SIG-M5 treated with dmso at 0.1 percent for 504 hours (cell line): ENCODE data around the gene RPIA.

Source experiments
- DNase-seq: peaks from one replicate; lab custom pipeline; 2025; ENCODE audit not compliant: unreplicated experiment; lab: John Stamatoyannopoulos, UW

RPIA gene

GRCh38 chr2:88683160-88684021, 8.1 kb upstream of the RPIA start:
- DNase-seq: no peak

DNA sequence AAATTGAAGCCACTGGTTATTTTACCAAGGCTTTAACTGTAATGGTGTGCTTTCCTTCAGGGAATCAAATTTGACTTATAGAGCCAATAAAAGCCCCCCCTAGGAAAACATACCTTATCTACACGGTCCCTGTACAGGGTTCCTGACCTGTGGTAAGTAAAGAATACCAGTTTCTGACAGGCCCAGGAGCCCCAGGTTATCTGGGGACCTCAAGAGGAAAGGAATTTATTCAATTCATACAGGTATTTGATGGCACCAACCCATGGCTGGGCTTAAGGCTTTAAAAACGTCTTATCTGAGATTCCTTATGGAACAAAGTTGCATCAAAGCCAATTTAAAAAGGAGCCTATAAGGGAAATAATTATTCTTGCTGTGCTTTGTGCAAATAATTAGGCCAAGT, 7.0 kb upstream of the RPIA start:
- DNase-seq: no peak

DNA sequence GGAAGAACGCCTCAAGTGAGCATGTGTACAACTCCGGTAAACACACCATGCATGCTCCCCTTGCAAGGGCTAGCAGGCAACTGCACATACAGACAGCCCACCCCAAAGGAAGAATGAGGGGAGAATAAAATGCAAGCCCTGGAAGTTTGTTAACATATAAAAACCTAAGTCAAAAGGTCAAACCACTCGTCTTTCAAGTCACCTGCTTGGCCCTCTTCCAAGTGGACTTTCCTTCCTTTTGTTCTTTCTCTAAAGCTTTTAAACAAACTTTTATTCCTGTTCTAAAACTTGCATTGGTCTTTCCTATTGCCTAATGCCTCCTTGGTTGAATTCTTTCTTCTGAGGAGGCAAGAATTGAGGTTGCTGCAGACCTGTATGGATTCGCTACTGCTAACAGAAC, 5.2 kb upstream of the RPIA start:
- no peak for DNase-seq

DNA sequence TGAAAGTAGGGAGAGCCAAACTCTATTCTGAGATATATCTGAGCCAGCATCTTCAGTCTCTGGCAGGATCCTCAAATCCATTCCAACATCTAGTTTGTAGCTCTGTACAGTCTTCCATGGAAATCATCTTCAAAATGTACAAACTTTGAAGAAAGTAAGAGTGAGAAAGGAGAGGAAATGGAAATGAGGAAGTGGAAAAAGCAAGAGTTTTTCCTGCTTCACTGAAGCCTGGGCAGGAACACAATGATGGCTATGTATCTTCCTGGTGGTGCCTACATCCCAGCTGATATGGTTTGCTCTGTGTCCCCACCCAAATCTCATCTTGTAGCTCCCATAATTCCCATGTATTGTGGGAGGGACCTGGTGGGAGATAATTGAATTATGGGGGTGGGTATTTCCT, 4.1 kb upstream of the RPIA start:
- no peak for DNase-seq

GRCh38 chr2:88690591-88691338, 708 bp upstream of the RPIA start:
- peak; percentile 39 for DNase-seq

GRCh38 chr2:88692187-88692586, 714 bp downstream of the RPIA start:
- DNase-seq: peak; percentile 56

- DNase-seq: peak; percentile 20
Observed at GRCh38 chr2:88693911-88694414, 2.5 kb downstream of the RPIA start.

DNA sequence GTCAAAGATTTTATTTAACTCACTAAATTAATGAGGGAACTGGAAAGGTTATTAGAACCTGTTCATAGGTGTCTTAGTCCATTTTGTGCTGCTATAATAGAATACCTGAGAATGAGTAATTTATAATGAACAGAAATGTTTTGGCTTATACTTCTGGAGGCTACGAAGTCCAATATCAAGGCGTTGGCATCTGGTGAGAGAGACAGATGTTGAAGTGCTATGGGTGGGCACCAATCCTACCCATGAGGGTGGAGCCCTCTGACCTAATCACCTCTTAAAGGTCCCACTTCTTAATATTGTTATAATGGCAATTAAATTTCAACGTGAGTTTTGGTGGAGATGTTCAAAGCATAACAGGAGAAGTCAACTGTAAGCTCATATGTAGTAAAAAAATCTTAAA, 5.1 kb downstream of the RPIA start:
- no peak for DNase-seq

DNA sequence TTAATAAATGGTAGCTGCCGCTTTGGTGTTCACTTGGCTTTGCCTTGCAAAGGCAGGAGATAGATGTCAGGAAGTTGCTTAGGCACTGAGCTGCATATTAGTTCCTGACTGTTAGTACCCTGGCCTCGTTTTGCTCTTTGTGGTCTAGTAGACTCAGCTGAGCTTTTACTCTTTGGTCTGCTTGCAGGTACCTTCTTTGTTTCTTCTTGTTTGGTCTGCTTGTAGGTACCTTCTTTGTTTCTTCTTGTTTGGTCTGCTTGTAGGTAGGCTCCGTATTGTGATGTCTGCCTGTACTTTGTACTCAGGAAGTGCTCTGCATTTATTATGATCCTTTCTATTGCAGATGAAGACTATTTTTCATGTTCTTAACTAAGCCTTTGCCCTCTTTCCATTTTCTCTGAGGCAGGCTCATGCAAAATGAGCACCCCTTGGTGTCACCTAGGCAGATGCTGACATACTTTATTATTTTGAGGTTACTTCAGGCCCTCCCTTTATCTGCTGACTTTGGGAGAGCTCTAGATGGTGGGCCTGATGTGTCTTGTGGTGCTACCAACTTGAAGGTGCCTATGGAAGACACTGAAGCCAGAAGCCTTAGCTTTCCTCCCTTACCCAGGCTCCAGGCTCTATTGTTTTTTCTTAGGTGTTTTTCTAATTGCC, 6.0 kb downstream of the RPIA start:
- DNase-seq: no peak

DNA sequence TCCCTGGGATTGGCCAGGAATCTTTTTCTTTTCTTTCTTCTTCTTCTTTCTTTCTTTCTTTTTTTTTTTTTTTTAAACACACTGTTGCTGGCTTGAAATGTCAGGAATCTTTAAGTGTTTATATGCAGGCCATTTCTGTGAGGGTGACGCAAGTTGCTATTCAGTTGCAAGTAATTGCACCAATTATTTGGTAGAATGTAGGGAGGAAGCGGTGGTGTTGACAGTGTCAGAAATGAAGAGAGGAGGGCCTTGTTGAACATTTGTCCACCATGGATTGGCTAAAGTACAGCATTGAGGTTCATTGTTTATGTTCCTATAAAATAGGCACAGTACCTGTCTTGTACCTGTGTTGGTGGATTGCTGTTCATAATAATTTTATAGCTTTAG, 6.5 kb downstream of the RPIA start:
- DNase-seq: no peak

DNA sequence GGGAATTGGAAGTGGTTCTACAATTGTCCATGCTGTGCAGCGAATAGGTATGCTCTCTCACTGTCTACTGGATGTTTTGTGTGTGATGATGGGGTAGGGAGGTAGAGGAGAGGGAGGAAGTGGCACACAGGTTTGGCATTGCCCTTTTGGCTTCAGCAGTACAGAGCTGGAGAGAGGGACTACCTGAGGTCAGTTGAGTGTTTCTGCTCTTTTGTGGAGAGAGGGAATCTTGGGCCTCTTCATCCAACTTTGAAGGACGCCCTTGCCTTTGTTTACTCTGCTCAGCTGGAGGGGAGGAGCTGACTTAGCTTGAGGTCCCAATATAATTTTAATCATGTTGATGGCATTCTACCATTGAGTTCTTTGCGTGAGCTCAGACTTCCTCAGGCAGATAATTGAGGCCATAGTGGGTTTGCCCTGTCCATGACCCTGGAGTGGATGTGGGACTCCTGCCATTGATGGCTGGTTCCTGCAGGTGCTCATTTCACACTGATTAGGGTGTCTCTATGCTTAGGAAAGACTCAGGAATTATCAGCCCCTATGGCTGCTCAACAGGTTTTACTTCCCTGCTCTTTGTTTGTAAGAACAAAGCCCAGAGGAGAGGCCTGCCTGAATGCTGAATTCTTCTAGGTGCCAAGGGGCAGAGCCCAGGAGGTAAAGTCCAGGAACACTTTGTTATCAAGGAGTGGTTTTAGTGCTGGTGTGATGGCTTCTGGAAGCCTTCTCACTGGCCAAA, 7.2 kb downstream of the RPIA start:
- DNase-seq: no peak

DNA sequence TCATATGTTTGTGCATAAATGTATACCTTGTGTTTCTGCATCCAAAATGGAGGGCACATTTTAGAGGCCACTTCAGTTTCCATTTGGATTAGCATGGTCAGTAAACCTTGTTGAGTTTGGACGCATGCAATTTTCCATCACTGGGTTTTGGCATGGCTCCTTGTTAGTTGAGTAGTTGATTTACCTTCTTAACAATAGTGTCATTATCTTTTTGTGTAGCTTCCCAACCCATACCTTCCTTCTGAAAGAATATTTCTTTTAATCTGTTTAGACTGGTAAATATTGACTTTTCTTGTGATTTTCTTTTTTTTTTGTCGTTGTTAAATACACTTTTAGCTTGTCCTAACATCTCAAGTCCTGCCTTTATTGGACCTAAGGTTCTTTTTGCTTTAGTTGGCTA, 15.5 kb downstream of the RPIA start:
- DNase-seq: no peak

- no peak for DNase-seq
Observed at GRCh38 chr2:88709181-88709631, 17.7 kb downstream of the RPIA start.

GRCh38 chr2:88711289-88711688, 19.8 kb downstream of the RPIA start:
- no peak for DNase-seq

DNA sequence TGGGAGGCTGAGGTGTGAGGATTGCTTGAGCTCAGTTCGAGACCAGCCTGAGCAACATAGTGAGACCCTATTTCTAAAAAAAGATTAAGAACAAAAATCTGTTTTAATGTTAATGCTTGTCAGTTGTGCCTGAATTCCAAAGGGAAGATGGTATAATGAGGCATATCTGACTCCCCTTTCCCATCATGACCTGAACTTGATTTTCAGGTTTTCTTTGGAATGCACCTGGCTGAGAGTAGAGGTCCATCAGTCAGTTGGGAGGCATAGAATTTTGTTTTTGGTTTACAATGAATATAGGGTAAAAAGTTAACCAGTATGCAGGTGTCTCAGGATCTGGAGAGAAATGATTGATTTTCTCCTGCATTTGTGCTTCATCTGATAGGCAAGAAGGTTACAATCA, 20.4 kb downstream of the RPIA start:
- DNase-seq: no peak

DNA sequence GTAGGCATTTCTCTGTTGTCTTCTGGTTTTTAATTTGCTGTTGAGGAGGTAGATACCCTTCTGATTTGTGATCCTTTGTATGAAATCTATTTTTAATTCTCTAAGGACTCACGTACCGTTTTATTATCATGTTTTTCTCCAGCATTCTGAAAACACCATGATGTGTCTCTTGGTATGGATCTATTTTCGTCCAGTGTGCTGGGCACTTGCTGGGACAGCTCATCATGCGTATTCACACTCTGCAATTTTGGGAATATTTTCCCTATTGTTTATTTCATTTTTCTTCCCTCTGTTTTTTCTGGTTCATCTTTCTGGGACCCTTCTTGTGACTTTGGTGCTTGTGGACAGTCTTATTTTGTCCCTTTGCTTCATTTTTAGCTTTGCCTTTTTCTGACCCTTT, 21.9 kb downstream of the RPIA start:
- no peak for DNase-seq

DNA sequence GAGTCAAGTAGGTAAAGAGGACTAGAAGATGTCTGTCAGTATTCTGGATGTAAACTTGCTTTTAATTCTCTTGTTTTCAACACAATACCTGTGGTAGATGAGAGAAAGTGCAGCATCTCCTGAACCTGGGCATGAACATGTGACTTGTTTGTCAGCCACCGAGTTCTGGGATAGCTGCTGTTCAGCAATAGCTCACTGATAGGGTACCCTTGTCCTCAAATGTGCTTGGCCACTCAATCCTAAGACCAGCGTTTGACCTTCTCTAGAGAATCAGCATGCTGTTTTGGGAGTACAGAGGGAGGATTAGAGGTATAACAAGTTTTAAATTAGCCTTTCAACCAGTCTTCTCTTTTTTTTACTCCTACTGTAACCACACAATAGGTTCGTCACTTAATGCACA, 23.2 kb downstream of the RPIA start:
- no peak for DNase-seq

DNA sequence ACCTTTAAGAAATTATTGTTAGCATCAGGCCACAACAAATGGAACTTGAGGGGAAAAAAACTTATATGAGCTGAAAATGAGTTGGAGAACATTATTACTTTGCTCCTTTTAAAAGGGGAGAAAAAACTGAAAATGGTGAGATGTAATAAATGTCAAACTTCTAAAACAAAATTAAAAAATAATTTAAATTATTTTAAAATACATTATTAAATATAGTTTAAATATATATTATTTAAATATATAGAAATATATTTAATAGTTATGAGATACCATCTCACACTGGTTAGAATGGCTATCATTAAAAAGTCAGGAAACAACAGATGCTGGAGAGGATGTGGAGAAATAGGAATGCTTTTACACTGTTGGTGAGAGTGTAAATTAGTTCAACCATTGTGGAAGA, 28.9 kb downstream of the RPIA start:
- DNase-seq: no peak

GRCh38 chr2:88721268-88721667, 29.8 kb downstream of the RPIA start:
- no peak for DNase-seq

DNA sequence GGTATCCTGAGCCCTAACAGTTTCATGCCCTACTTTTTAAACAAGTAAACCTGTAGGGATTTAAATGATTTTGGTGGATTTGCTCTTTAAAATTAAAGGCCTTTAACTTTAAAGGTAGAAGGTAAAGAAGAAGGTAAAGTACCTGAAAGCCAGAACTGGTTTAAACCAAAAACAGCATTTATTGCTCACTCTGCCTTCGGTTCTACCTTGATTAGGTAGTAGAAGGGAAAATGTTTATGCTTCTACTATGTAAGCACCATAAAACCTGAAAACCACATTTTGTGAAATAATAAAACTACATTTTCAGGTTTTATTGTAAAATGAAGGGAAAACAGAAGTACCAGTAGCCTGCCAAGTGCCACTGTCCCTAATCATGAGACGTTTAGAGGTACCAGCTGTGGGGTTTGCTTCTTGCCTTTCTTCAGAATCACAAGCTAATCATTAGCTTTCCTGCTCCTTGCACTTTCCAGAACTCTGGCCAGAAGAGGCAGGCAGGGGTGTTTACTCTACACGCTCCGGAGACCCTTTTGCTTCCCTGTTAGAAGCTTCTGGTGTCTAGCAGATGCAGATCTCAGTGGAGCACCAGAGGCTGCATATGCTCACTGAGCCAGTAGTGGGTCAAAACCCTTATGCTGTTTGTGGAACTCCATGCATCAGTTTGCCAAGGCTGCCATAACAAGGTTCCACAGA, 33.3 kb downstream of the RPIA start:
- DNase-seq: no peak
